ENCODE data around the gene MAGEB6B.
"Not testable (repeated sequence)": the region's sequence is repeated elsewhere in the genome, so short reads cannot be mapped to it uniquely, and the experiment has no call there.

MAGEB6B gene

DNA sequence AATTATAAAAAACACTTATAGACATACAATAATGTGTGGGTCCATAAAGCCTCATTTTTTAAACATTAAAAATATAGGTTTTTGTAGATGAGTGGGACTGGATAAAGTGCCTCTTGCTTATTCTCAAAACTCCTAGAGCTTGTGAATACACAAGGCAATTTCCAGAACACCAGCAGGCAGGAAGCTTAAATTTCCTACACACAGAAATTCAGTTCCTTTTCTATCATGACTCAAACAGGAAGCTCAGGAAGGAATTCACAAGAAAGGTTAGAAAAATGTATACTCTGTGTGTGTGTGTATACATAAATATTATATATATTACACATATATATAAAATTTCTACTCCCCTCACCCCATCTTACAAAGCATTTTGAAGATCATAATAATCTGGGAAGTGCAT is 43.2 kb downstream of the MAGEB6B start (continued):
- no peak for TF ChIP-seq PRDM4 (tag by site-specific recombination; IDR thresholded peaks at IDR 0.05)
- no peak for TF ChIP-seq ZNF211 (tag by site-specific recombination; IDR thresholded peaks at IDR 0.05; ENCODE audit: low read depth)
- no peak for TF ChIP-seq ZNF426 (tag by site-specific recombination; IDR thresholded peaks at IDR 0.05)
- no peak for TF ChIP-seq KLF8 (tag by site-specific recombination; IDR thresholded peaks at IDR 0.05)
- TF ChIP-seq, protein P1, sequence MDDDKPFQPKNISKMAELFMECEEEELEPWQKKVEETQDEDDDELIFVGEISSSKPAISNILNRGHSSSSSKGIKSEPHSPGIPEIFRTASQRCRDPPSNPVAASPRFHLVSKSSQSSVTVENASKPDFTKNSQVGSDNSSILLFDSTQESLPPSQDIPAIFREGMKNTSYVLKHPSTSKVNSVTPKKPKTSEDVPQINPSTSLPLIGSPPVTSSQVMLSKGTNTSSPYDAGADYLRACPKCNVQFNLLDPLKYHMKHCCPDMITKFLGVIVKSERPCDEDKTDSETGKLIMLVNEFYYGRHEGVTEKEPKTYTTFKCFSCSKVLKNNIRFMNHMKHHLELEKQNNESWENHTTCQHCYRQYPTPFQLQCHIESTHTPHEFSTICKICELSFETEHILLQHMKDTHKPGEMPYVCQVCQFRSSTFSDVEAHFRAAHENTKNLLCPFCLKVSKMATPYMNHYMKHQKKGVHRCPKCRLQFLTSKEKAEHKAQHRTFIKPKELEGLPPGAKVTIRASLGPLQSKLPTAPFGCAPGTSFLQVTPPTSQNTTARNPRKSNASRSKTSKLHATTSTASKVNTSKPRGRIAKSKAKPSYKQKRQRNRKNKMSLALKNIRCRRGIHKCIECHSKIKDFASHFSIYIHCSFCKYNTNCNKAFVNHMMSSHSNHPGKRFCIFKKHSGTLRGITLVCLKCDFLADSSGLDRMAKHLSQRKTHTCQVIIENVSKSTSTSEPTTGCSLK (tag by site-specific recombination; IDR thresholded peaks at IDR 0.05), result no peak
- TF ChIP-seq ZNF146 (tag by site-specific recombination; IDR thresholded peaks at IDR 0.05), result no peak
- no peak for TF ChIP-seq ZNF335 (tag by site-specific recombination; conservative IDR thresholded peaks at IDR 0.05)
- no peak for TF ChIP-seq HOXA7 (CRISPR knock-in tag; IDR thresholded peaks at IDR 0.05; ENCODE audit: borderline replicate concordance)
- no peak for TF ChIP-seq ZNF354C (tag by site-specific recombination; IDR thresholded peaks at IDR 0.05; ENCODE audit: borderline replicate concordance, low read depth)

- POLR2A ChIA-PET; H3K4me1 ChIP-seq (ENCODE audit: control insufficient read depth, insufficient read depth, low read length); H3K4me3 ChIP-seq (ENCODE audit: low read depth, low read length); H3K27ac ChIP-seq (ENCODE audit: extremely low read depth, low read depth, low read length); CTCF ChIA-PET; H3K9me3 ChIP-seq (ENCODE audit: control insufficient read depth, insufficient read depth, low read depth, low read length); H3K36me3 ChIP-seq (ENCODE audit: control insufficient read depth in 2 of 2, insufficient read depth in 1 of 2, low read length in 2 of 2): not testable (repeated sequence)
Observed at GRCh38 chrX:26204717-26205116, 44.3 kb downstream of the MAGEB6B start.

GRCh38 chrX:26208012-26208411 is 47.6 kb downstream of the MAGEB6B start:
- Histone ChIP-seq H3K9me3 (ENCODE audit: control insufficient read depth, insufficient read depth, low read depth, low read length) (no peaks in the 10 kb centered on the region), H3K27ac (ENCODE audit: extremely low read depth, low read depth, low read length) (no peak overlapping the region), H3K4me1 (ENCODE audit: control insufficient read depth, insufficient read depth, low read length) (no peaks in the 10 kb centered on the region), H3K36me3 (ENCODE audit: control insufficient read depth in 2 of 2, insufficient read depth in 1 of 2, low read length in 2 of 2) (no peaks in the 10 kb centered on the region), H3K4me3 (ENCODE audit: low read depth, low read length) (no peak overlapping the region)
- POLR2A ChIA-PET, result no interaction called here
- CTCF ChIA-PET, result no interaction called here
- TF ChIP-seq ZFP41 (tag by site-specific recombination; IDR thresholded peaks at IDR 0.05; ENCODE audit: borderline replicate concordance) (no peak), ZNF518A (tag by site-specific recombination; conservative IDR thresholded peaks at IDR 0.05; ENCODE audit: low read depth) (no peak), ZNF701 (tag by site-specific recombination; IDR thresholded peaks at IDR 0.05) (no peak), ZNF366 (tag by site-specific recombination; conservative IDR thresholded peaks at IDR 0.05) (no peak), ZNF114 (tag by site-specific recombination; IDR thresholded peaks at IDR 0.05) (no peak), WT1 (tag by site-specific recombination; IDR thresholded peaks at IDR 0.05) (no peak), ZNF341 (tag by site-specific recombination; IDR thresholded peaks at IDR 0.05; ENCODE audit: low read depth) (no peak), PBX3 (CRISPR knock-in tag; IDR thresholded peaks at IDR 0.05) (no peak), ZNF335 (tag by site-specific recombination; conservative IDR thresholded peaks at IDR 0.05) (no peak), ZBTB26 (tag by site-specific recombination; optimal IDR thresholded peaks at IDR 0.05) (no peak)
- TF ChIP-seq, protein P2, sequence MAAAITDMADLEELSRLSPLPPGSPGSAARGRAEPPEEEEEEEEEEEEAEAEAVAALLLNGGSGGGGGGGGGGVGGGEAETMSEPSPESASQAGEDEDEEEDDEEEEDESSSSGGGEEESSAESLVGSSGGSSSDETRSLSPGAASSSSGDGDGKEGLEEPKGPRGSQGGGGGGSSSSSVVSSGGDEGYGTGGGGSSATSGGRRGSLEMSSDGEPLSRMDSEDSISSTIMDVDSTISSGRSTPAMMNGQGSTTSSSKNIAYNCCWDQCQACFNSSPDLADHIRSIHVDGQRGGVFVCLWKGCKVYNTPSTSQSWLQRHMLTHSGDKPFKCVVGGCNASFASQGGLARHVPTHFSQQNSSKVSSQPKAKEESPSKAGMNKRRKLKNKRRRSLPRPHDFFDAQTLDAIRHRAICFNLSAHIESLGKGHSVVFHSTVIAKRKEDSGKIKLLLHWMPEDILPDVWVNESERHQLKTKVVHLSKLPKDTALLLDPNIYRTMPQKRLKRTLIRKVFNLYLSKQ (tag by site-specific recombination; IDR thresholded peaks at IDR 0.05; ENCODE audit: borderline replicate concordance), result no peak
